Hepatocyte (in vitro differentiated cells): ENCODE data around the gene MYO1H.

ENCODE experiments used
- EZH2 ChIP-seq: fragments of 200-600 bp; sonication (generic); IDR thresholded peaks from 2 replicates; pipeline ENCODE4 v1.6.1; 2016; ENCODE audit warnings: antibody characterized with exemption, mild to moderate bottlenecking, borderline replicate concordance
- EZH2phosphoT487 ChIP-seq: fragments of 200-600 bp; sonication (generic); IDR thresholded peaks from one replicate; pipeline ENCODE4 v1.6.1; 2018; ENCODE audit warnings: antibody characterized with exemption, mild to moderate bottlenecking, low read depth, moderate library complexity; ENCODE audit not compliant: unreplicated experiment, severe bottlenecking
- TF ChIP-seq, protein P1 (sequence below): fragments of 200-600 bp; sonication (generic); IDR thresholded peaks from 2 replicates; pipeline ENCODE4 v1.5.1; 2016; ENCODE audit warnings: antibody characterized with exemption, mild to moderate bottlenecking; ENCODE audit not compliant: poor library complexity

DNA sequence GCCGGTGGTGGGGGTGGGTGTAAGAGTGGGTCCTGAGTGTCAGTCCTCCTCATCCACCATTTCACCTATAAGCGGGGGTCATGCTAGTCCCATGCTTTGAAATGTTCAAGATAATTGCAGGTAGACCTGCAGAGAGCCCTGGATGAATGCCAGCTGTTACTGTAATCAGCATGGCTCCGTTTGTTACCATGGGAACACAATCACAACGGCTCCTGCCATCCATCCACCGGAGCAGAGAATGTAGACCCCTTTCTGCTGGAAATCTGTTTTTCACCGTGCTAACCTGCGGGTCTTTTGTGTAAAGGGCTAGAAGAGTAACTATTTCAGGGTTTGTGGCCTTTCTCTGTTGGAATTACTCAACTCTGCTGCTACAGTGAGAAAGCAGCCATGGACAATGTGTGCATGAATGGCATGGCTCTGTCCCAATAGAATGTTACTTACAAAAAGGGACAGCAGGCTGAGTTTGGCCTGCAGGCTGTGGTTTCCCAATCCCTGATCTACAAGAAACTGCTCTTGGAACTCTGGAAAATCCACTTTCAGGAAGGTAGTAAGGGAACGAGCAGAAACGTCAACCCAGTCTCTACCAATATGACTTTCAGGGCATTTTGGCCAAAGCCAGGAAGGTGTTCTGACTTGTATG, 93.3 kb downstream of the MYO1H start:
- TF ChIP-seq EZH2 (no peak), EZH2phosphoT487 (no peak)
- TF ChIP-seq, protein P1, sequence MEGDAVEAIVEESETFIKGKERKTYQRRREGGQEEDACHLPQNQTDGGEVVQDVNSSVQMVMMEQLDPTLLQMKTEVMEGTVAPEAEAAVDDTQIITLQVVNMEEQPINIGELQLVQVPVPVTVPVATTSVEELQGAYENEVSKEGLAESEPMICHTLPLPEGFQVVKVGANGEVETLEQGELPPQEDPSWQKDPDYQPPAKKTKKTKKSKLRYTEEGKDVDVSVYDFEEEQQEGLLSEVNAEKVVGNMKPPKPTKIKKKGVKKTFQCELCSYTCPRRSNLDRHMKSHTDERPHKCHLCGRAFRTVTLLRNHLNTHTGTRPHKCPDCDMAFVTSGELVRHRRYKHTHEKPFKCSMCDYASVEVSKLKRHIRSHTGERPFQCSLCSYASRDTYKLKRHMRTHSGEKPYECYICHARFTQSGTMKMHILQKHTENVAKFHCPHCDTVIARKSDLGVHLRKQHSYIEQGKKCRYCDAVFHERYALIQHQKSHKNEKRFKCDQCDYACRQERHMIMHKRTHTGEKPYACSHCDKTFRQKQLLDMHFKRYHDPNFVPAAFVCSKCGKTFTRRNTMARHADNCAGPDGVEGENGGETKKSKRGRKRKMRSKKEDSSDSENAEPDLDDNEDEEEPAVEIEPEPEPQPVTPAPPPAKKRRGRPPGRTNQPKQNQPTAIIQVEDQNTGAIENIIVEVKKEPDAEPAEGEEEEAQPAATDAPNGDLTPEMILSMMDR, result no peak
